GM19463 (cell line): Measurements from ENCODE around the gene DNM3.

ENCODE experiments used
- ATAC-seq: cut with Tn5 transposase; IDR thresholded peaks from one replicate; pipeline ENCODE4 v1.9.1; 2021; ENCODE audit warnings: mild to moderate bottlenecking, moderate library complexity; ENCODE audit not compliant: unreplicated experiment

The DNM3 gene

GRCh38 chr1:172165403-172165802 is 324.1 kb downstream of the DNM3 start:
- ATAC-seq = no peak

GRCh38 chr1:172167796-172168596 is 326.7 kb downstream of the DNM3 start:
- no peak for ATAC-seq

GRCh38 chr1:172168597-172168872 is 327.2 kb downstream of the DNM3 start:
- ATAC-seq = no peak

GRCh38 chr1:172169836-172170235 is 328.5 kb downstream of the DNM3 start:
- no peak for ATAC-seq

GRCh38 chr1:172172352-172172831 is 331.1 kb downstream of the DNM3 start:
- ATAC-seq = no peak

GRCh38 chr1:172176206-172176605 is 334.9 kb downstream of the DNM3 start:
- ATAC-seq = no peak

GRCh38 chr1:172177849-172178248 is 336.6 kb downstream of the DNM3 start:
- ATAC-seq = no peak

- ATAC-seq = no peak
These were observed 337.6 kb downstream of the DNM3 start for GRCh38 chr1:172178886-172179285.

- ATAC-seq = no peak
These were observed 338.6 kb downstream of the DNM3 start for GRCh38 chr1:172179918-172180317.

- peak; percentile 76 for ATAC-seq
These were observed 339.4 kb downstream of the DNM3 start for GRCh38 chr1:172180501-172181285.

- no peak for ATAC-seq
These were observed 343.4 kb downstream of the DNM3 start for GRCh38 chr1:172184506-172185191.

- ATAC-seq = peak; percentile 47
These were observed 343.9 kb downstream of the DNM3 start for GRCh38 chr1:172185211-172185610.

- ATAC-seq = no peak
These were observed 344.7 kb downstream of the DNM3 start for GRCh38 chr1:172185996-172186395.

GRCh38 chr1:172201572-172201971 is 360.3 kb downstream of the DNM3 start:
- ATAC-seq = no peak

- no peak for ATAC-seq
These were observed 362.0 kb downstream of the DNM3 start for GRCh38 chr1:172203135-172203823.

GRCh38 chr1:172203902-172204301 is 362.6 kb downstream of the DNM3 start:
- ATAC-seq = no peak

GRCh38 chr1:172206256-172206655 is 365.0 kb downstream of the DNM3 start:
- ATAC-seq = no peak

GRCh38 chr1:172208635-172209034 is 367.3 kb downstream of the DNM3 start:
- ATAC-seq = no peak

- ATAC-seq = no peak
These were observed 369.9 kb downstream of the DNM3 start for GRCh38 chr1:172211221-172211620.

GRCh38 chr1:172212124-172212523 is 370.8 kb downstream of the DNM3 start:
- ATAC-seq = no peak

GRCh38 chr1:172215006-172215405 is 373.7 kb downstream of the DNM3 start:
- no peak for ATAC-seq
